Lower leg skin (tissue), 4 donors: Measurements from ENCODE around the gene TCF15. TPM values are rescaled to one million over a fixed set of nuclear protein-coding genes. Genes with fewer than 3 reads are reported as not detected.

Experiments
- DNase-seq, 2 donors: peaks; one replicate each; pipeline ENCODE4 v3.0.0-alpha.2; 2019; ENCODE audit warnings: low spot score in 2 of 2
- H3K4me3 ChIP-seq: fragments of 200-600 bp; sonication (generic); 2 replicates; pipeline ENCODE4 v1.5.1; 2017; ENCODE audit warnings: mild to moderate bottlenecking, low read depth; ENCODE audit not compliant: poor library complexity, severe bottlenecking
- CTCF ChIP-seq, 3 donors: fragments of 450-650 bp; IDR thresholded peaks; one replicate each; pipeline ENCODE4 v1.5.1; 2016; ENCODE audit warnings: antibody characterized with exemption in 3 of 3, mild to moderate bottlenecking in 3 of 3, moderate library complexity in 2 of 3
- POLR2A ChIP-seq, 2 donors: fragments of 450-650 bp; IDR thresholded peaks; one replicate each; pipeline ENCODE4 v1.6.1; 2016 to 2017; ENCODE audit warnings: antibody characterized with exemption in 2 of 2, mild to moderate bottlenecking in 1 of 2, moderate library complexity in 1 of 2
- WGBS, 2 donors: methylation state at CpG; one replicate each; pipeline ENCODE4 v1.1.5; 2018; 5-methylcytosine and 5-hydroxymethylcytosine counted together
- intact Hi-C: fragments of 100-400 bp; cut with DNase I; formaldehyde crosslinking; loops from one replicate; pipeline ENCODE4 v1.15.0; 2023; ENCODE audit warnings: low total_unique reads
- total RNA-seq, 4 donors: library from RNA; depleted of rRNA; stranded (reverse); fragments of >200 nt; gene quantifications; one replicate each; pipeline ENCODE4 v1.1.0, GENCODE V29; 2016

The TCF15 gene
- total RNA-seq, 4 donors from 2014 or later: 0.71 TPM; not detected in 3

- DNase-seq: no peak
- H3K4me3 ChIP-seq: no peak overlapping the region
- WGBS, 2 donors: 81 to 83% methylated on average over 8 of the region's 8 CpGs
- TF ChIP-seq POLR2A (IDR thresholded peaks at IDR 0.05): no peak
- TF ChIP-seq CTCF (IDR thresholded peaks at IDR 0.05): no peak
- intact Hi-C loops: no loop called here
These were observed 6.9 kb downstream of the TCF15 start for GRCh38 chr20:603116-603640.

DNA sequence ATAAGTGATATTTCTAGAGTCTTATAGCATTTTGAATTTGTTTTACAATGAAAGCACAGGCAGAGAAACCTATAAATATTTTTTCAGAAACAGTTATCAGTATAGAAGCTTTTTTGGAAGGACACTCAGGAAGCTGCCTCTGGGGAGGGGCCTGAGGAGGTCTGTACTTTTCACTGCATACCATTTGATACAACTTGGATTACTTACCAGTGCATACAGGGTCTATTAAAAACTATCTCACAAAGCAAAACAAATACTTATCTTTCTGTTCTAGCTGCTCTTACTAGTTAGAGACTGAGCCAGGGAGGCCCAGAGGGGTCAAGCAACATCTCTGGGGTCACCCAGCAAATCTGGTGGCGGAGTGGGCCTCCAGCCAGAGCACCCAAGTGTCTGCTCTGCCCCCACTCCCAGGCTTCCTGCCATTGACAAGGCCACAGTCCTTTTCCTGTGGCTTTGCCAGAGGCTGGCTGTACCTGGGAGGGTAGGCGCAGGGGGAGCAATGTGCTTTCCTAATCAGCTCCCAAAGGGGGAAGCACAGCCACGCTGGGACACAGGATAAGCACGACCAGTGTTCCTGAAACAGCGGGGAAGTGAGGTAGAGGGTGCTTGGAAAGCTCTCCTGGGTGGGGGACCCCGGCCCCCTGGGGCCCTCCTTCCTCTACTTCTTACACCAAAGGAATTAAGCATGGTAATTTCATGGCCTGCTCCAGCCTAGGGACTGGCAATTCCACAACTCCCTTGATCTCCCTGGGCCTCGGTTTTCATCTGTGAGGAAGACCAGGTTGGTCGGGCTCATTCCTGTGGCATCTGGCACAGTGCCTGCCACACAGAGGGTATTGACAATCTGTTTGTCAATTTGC is 7.8 kb downstream of the TCF15 start:
- DNase-seq: no peak
- no peak overlapping the region for H3K4me3 ChIP-seq
- no peak for TF ChIP-seq POLR2A (IDR thresholded peaks at IDR 0.05)
- no peak for TF ChIP-seq CTCF (IDR thresholded peaks at IDR 0.05)
- 57 to 59% methylated on average over 8 of the region's 8 CpGs for WGBS, 2 donors
- intact Hi-C loops: no loop called here

GRCh38 chr20:600736-601135 is 9.4 kb downstream of the TCF15 start:
- no peak for TF ChIP-seq POLR2A (IDR thresholded peaks at IDR 0.05)
- no peak for TF ChIP-seq CTCF (IDR thresholded peaks at IDR 0.05)
- WGBS, 2 donors: 84 to 95% methylated on average over 6 of the region's 6 CpGs

GRCh38 chr20:600141-600540 is 10.0 kb downstream of the TCF15 start:
- 89 to 90% methylated on average over 2 of the region's 2 CpGs for WGBS, 2 donors
- intact Hi-C loops: no loop called here

More at GRCh38 chr20:600736-601135, 9.4 kb downstream of the TCF15 start:
- intact Hi-C loops: no loop called here
- DNase-seq: no peak
- no peak overlapping the region for H3K4me3 ChIP-seq

GRCh38 chr20:598133-598850 is 11.8 kb downstream of the TCF15 start:
- DNase-seq: no peak
- WGBS, 2 donors: 70% methylated on average over 13 of the region's 13 CpGs
- intact Hi-C loops: no loop called here
- no peak overlapping the region for H3K4me3 ChIP-seq
- TF ChIP-seq POLR2A (IDR thresholded peaks at IDR 0.05): no peak
- no peak for TF ChIP-seq CTCF (IDR thresholded peaks at IDR 0.05)

More at GRCh38 chr20:600141-600540, 10.0 kb downstream of the TCF15 start:
- DNase-seq: no peak
- H3K4me3 ChIP-seq: no peak overlapping the region
- no peak for TF ChIP-seq CTCF (IDR thresholded peaks at IDR 0.05)
- no peak for TF ChIP-seq POLR2A (IDR thresholded peaks at IDR 0.05)
